K562 (cell line): ENCODE results near the gene DLAT.
"Not testable (repeated sequence)": the region's sequence is repeated elsewhere in the genome, so short reads cannot be mapped to it uniquely, and the experiment has no call there.

Experiments used
- MAX ChIP-seq: sonication (generic); formaldehyde crosslinking; IDR thresholded peaks from 2 replicates; pipeline ENCODE4 v1.9.0; 2022; ENCODE audit warnings: mild to moderate bottlenecking, missing genetic modification reagents
- MAZ ChIP-seq, 2 experiments: fragments of 450-650 bp in 1 of 2; sonication (generic) in 1 of 2; formaldehyde crosslinking; IDR thresholded peaks in 1 of 2; conservative IDR thresholded peaks in 1 of 2; 2 replicates each; pipeline versions ENCODE4 v1.4.0 to v1.5.0; 2020; ENCODE audit warnings: mild to moderate bottlenecking in 1 of 2, missing genetic modification reagents in 1 of 2
- NFXL1 ChIP-seq: fragments of 450-650 bp; formaldehyde crosslinking; IDR thresholded peaks from 2 replicates; pipeline ENCODE4 v1.4.0; 2021; ENCODE audit warnings: mild to moderate bottlenecking
- NONO ChIP-seq, 2 experiments: fragments of 200-400 bp in 1 of 2; fragments of 450-650 bp in 1 of 2; formaldehyde crosslinking in 1 of 2; IDR thresholded peaks; 2 replicates each; pipeline ENCODE4 v1.6.1; 2017; ENCODE audit warnings: low read depth in 2 of 2, mild to moderate bottlenecking in 2 of 2, moderate library complexity in 2 of 2, low read length in 1 of 2
- POLR2A ChIP-seq: fragments of 450-650 bp; conservative IDR thresholded peaks from 2 replicates; pipeline ENCODE4 v1.6.1; 2016
- POLR2AphosphoS5 ChIP-seq: IDR thresholded peaks from 2 replicates; pipeline ENCODE4 v1.6.1; 2011; ENCODE audit warnings: mild to moderate bottlenecking, low read depth, low read length, moderate library complexity; ENCODE audit not compliant: control insufficient read depth, insufficient read depth
- RAD21 ChIP-seq, 2 experiments: fragments of 250-450 bp in 1 of 2; fragments of 450-650 bp in 1 of 2; sonication (Bioruptor Pico) in 1 of 2; formaldehyde crosslinking in 1 of 2; IDR thresholded peaks in 1 of 2; conservative IDR thresholded peaks in 1 of 2; 2 replicates each; pipeline versions ENCODE4 v1.4.0 to v1.8.0; 2020 to 2022; ENCODE audit warnings: mild to moderate bottlenecking in 2 of 2, moderate library complexity in 1 of 2
- ZNF586 ChIP-seq: fragments of 450-650 bp; formaldehyde crosslinking; conservative IDR thresholded peaks from 2 replicates; pipeline ENCODE4 v1.4.0; 2020; ENCODE audit warnings: mild to moderate bottlenecking, moderate library complexity
- TF ChIP-seq, protein P1 (sequence below): sonication (generic); formaldehyde crosslinking; IDR thresholded peaks from 2 replicates; pipeline ENCODE4 v1.8.1; 2022; ENCODE audit warnings: missing genetic modification reagents
- TF ChIP-seq, protein P2 (sequence below), 3 experiments: IDR thresholded peaks in 2 of 3; conservative IDR thresholded peaks in 1 of 3; 2 replicates each; pipeline ENCODE4 v1.5.1; 2011 to 2012; ENCODE audit warnings: low read length in 3 of 3, mild to moderate bottlenecking in 3 of 3, control low read depth in 2 of 3, improper control_type of control experiment in 1 of 3, inconsistent platforms in 1 of 3, low read depth in 1 of 3, mixed read lengths in 1 of 3, moderate library complexity in 1 of 3; ENCODE audit not compliant: insufficient read depth in 2 of 3

DNA sequence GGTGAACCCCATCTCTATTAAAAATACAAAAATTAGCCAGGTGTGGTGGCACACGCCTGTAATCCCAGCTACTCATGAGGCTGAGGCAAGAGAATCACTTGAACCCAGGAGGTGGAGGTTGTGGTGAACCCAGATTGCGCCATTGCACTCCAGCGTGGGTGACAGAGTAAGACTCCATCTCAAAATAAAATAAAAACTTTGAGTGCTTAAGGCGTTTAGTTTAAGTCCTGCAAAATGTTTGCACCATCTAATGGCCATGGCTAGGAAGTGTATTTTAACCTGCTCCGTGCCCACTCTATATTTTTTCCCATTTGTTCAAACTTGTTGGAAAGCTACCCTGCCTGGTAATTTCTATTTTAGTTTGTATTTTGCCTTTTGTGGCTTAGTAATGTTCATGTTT, 28.5 kb upstream of the DLAT start:
- TF ChIP-seq, protein P1, sequence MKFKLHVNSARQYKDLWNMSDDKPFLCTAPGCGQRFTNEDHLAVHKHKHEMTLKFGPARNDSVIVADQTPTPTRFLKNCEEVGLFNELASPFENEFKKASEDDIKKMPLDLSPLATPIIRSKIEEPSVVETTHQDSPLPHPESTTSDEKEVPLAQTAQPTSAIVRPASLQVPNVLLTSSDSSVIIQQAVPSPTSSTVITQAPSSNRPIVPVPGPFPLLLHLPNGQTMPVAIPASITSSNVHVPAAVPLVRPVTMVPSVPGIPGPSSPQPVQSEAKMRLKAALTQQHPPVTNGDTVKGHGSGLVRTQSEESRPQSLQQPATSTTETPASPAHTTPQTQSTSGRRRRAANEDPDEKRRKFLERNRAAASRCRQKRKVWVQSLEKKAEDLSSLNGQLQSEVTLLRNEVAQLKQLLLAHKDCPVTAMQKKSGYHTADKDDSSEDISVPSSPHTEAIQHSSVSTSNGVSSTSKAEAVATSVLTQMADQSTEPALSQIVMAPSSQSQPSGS (CRISPR knock-in tag): not testable (repeated sequence)
- TF ChIP-seq NFXL1 (CRISPR knock-in tag); MAX (CRISPR knock-in tag); POLR2AphosphoS5; POLR2A; MAZ (CRISPR knock-in tag; conservative IDR thresholded peaks at IDR 0.05 in 1 of 2, IDR thresholded peaks at IDR 0.05 in 1 of 2); NONO (IDR thresholded peaks at IDR 0.05; ENCODE audit: low read depth in 2 of 2, low read length in 1 of 2); ZNF586 (CRISPR knock-in tag): not testable (repeated sequence)
- TF ChIP-seq, protein P2, sequence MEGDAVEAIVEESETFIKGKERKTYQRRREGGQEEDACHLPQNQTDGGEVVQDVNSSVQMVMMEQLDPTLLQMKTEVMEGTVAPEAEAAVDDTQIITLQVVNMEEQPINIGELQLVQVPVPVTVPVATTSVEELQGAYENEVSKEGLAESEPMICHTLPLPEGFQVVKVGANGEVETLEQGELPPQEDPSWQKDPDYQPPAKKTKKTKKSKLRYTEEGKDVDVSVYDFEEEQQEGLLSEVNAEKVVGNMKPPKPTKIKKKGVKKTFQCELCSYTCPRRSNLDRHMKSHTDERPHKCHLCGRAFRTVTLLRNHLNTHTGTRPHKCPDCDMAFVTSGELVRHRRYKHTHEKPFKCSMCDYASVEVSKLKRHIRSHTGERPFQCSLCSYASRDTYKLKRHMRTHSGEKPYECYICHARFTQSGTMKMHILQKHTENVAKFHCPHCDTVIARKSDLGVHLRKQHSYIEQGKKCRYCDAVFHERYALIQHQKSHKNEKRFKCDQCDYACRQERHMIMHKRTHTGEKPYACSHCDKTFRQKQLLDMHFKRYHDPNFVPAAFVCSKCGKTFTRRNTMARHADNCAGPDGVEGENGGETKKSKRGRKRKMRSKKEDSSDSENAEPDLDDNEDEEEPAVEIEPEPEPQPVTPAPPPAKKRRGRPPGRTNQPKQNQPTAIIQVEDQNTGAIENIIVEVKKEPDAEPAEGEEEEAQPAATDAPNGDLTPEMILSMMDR (IDR thresholded peaks at IDR 0.05 in 2 of 3, conservative IDR thresholded peaks at IDR 0.05 in 1 of 3; ENCODE audit: insufficient read depth in 2 of 3, low read depth in 1 of 3, low read length in 3 of 3): peak in 2 of 3 experiments; percentile 32 to 62; a peak in 2 of 6 replicates
- peak; percentile 39 to 69; a peak in 3 of 4 replicates for TF ChIP-seq RAD21 (CRISPR knock-in tag; conservative IDR thresholded peaks at IDR 0.05 in 1 of 2, IDR thresholded peaks at IDR 0.05 in 1 of 2)
